Left cardiac atrium (tissue), 4 donors: ENCODE results near the gene TMEM163. TPM values are rescaled to one million over a fixed set of nuclear protein-coding genes. Genes with fewer than 3 reads are reported as not detected.
A peak's percentile ranks its signal among the peaks of the same experiment; 100 is the strongest.

Source experiments
- ATAC-seq, 2 donors: fragments of 200-7000 bp; cut with Tn5 transposase; one replicate each; pipeline ENCODE4 v1.9.1; 2020; ENCODE audit warnings: mild to moderate bottlenecking in 2 of 2, moderate library complexity in 2 of 2
- DNase-seq: peaks from one replicate; pipeline ENCODE4 v3.0.0-alpha.2; 2020
- intact Hi-C, 2 donors: fragments of 100-400 bp; cut with DNase I; formaldehyde crosslinking; loops; one replicate each; pipeline versions ENCODE4 v1.14.1 to v1.15.1; 2022 to 2023
- total RNA-seq, 2 donors: library from RNA; stranded (reverse); fragmentation: NEBNext Ultra II Directional; extraction: Animal tissue kit (Norgen Biotek cat#: 25700); gene quantifications; one replicate each; pipeline ENCODE4 v1.2.1, GENCODE V29; 2021
- donor health status: DM: no; HTN: yes; CAD: no.
- donor health status: DM: no; HTN: yes; CAD: no; lungs with severe emphysema.
- donor health status: DM: yes; HTN: yes; CAD: no.
- donor health status: Dilated cardiomyopathy.

The TMEM163 gene
- total RNA-seq, 2 donors from 2014 or later, result 3.5 to 11.6 TPM

DNA sequence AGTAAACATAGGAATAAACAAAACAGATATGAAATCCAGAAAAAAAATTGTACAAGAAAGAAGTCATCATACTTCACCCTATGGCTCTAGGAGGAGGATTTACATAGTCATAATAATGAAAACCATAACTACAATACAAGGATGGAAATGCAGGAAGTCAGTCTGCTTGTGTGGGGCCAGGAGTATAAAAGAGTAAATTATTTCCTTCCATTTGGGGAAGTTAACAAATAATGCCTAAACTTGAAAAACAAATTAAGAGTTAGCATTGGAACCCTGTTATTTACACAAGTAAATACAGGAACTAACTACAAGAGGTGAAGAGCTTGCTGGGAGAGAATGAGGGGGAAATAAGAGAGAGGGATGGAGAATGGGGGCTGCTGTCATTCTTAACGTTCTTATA is 15.4 kb downstream of the TMEM163 start:
- intact Hi-C loops, result no loop called here
- no peak for DNase-seq
- ATAC-seq, result no peak

DNA sequence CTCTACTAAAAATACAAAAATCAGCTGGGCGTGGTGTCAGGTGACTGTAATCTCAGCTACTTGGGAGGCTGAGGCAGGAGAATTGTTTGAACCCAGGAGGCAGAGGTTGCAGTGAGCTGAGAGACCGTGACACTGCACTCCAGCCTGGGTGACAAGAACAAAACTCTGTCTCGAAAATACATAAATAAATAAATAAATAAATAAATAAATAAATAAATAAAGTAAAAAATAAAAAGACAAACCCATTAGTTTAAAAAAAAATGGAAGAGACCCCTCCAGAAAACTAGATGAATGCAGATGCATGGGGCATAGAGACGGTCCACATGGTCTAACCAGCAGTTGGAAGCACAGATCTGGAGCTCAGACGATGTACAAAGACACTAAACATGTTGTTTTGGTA is 18.1 kb downstream of the TMEM163 start:
- intact Hi-C loops, result no loop called here
- no peak for ATAC-seq
- DNase-seq, result no peak

DNA sequence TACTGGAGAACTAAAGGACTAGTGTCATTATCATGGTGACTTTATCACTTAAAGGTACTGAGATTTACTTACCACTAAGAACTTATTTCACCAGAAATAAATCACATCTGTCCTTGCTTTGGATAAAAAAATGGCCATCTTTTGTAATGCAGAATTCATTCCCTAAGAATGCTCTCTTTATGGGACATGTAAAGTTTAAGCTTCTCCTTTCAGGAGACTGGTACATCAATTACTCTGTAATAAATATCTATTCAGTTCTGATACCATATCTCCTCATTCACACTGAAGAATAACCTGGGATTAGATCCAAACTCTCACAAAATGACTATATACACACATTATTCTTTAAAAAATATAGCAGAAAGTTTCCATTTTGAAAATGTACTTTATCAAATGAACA is 24.4 kb downstream of the TMEM163 start:
- intact Hi-C loops, result no loop called here
- ATAC-seq, result no peak
- no peak for DNase-seq

DNA sequence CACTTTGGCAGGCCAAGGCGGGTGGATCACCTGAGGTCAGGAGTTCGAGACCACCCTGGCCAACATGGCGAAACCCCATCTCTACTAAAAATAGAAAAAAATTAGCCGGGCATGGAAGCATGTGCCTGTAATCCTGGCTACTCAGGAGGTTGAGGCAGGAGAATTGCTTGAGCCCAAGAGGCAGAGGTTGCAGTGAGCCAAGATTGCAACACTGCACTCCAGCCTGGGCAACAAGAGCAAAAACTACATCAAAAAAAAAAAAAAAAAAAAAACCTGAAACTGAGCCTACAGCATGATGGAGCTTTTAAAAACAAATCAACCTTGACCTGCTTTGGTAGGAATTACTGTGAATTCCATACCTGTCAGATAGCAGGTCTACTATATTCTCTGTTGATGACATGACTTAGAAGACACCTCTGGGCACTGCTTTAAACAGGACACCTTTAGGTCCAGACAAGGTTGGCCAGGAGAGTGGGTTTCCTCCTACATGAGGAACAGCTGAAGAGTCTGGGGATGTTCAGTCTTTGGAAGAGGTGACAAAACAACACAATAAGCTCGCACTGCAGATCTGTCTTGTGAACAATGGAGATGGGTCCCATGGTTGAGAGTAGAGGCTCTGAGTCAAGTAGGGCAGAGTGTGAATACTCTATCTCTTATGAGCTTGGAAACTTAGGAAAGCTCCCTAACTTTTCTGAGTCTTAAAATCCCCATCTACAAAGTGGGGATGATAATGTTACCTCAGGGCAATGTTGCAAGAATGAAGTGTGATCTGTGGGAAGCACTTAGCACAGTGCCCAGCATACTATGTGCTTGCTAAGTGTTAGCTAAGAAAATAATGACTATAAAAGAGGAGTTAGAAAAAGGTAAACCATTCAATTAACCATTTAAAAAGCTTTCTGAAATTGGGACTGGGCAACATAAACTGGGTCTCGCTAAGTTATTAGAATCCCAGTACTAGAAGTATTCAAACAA is 25.2 kb downstream of the TMEM163 start:
- no peak for DNase-seq
- intact Hi-C loops, result no loop called here
- ATAC-seq, result no peak

DNA sequence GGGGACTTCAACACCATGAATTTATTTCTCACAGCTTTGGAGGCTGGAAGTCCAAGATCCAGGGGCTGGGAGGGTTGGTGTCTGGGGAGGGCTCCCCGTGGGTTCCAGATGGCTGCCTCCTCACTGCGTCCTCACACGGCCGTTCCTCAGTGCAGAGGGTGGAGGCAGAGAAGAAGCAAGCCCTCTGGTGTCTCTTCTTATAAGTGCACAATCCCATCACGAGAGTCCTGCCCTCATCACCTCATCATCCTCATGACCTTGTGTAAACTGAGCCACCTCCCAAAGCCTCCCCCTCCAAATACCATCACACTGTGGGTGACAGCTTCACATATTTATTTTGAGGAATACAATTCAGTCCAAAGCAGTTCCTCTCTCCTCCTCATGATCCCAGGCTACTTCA is 26.3 kb downstream of the TMEM163 start:
- DNase-seq (no peak), ATAC-seq (no peak)
- intact Hi-C loops, result no loop called here

DNA sequence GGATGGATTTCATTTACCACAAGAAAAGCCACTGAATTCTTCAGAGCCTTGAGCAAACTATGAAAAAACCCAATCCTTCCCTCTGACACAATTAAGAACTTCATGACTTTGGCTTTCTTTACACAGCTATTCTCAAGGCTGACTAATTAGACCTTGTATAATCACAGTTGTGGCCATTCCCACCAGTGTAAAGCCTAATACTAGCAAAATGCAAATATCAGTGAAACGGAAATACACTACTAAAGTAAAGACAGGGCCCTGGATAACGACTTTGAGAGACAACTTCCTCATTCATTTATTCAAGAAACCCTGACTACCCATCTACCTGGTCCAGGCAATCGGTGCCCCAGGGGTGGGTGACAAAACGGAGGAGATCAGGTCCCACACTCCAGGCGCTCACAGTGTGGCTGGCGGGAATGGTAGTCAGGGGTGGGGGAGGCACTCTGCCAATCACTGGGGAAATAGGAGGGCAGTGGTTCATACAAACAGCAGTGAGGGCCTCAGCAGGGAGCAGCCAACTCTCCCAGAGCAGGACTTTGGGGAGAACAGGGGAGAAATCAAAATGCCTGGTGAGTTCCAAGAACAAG is 28.1 kb downstream of the TMEM163 start:
- DNase-seq (no peak), ATAC-seq (no peak)
- intact Hi-C loops, result no loop called here

DNA sequence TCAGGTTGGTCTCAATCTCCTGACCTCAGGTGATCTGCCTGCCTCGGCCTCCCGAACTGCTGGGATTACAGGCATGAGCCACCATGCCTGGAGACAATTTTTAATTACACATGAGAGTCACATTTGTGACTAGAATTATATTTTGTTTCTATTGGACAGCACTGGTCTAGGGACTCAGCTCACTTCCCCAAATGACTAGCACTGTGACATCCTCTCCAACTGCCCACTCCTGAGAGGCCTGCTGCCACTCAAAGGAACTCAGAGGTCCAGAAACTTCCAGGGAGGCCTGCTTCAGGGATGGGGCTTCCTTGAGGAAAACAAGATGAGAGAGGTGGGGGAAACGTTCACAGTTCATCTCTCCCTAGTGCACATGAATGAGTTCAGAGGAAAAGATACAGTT is 29.5 kb downstream of the TMEM163 start:
- intact Hi-C loops, result no loop called here
- no peak for DNase-seq
- ATAC-seq, result no peak

DNA sequence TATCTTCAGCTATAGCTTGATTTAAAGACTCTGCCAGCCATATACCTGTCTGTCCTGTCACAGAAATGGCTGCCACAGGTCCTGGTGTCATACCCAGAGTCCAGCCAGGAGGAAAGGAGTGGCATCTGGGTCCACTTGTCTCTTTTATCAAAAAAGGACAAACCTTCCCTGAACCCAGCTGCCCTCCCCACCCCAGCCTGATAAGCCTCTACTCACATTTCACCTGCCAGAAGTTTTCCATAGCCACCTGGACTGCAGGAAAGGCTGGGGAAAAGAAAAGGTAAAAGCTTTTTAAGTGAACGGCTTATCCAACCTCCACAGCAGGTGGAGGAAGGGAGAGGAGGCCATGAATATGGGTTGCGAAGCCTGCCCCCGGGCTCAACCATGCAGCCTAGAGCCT is 32.8 kb downstream of the TMEM163 start:
- intact Hi-C loops, result no loop called here
- no peak for DNase-seq
- no peak for ATAC-seq

DNA sequence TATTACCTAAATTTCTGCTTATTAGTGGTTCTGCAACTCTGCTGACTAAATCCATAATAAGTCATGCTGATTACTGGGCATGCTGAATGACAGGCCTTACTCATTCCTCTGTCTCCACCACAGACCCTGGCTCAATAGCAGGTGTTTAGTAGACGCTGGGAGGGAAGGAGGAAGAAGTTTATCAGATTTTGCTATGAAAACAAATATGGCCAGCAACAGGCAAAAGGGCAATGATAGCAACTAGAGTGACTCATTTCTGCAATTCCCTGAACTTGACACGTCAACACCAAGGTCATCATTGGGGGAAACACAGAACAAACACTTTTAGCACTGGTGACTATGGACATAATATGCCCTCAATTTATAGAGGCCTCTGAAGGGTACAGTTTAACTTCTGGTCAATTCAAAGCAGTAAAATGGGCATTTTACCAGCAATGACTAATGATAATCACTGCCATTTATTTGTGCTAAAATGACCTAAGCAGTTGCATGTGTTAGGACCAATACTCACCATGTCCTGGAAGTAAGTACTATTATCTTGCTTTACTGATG is 35.2 kb downstream of the TMEM163 start:
- intact Hi-C loops, result no loop called here
- DNase-seq (no peak), ATAC-seq (peak in 1 of 2 donors; percentile 61)

DNA sequence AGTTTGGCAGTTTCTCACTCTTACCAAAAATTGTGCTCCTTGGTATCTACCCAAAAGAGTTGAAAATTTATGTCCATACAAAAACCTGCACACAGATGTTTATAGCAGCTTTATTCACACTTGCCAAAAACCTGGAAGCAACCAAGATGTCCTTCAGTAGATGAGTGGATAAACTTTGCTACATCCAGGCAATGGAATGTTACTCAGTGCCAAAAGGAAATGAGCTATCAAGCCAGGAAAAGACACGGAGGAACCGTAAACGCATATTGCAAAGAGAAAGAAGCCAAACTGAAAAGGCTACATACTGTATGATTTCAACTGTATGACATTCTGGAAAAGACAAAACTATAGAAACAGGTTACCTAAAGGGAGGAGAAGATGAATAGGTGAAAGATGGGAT is 36.1 kb downstream of the TMEM163 start:
- intact Hi-C loops, result no loop called here
- DNase-seq (no peak), ATAC-seq (no peak)

DNA sequence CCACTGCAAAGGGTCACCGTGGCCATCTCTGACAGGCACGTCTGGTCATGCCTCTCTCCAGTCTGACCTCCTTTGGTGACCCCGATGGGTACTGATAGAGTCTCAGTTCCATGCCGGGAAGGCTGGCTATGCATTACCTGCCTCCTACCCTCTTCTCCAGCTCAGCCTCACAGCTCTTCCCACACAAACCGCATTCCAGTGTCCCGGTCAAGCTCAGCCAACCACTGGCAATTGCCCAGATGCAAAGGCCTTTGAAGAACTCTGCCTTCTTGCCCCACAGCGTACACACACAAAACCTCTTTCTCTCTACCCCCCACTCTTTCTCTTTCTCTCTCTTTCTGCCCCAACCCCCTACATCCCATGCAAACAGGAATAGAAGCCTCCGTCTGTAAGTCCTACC is 37.6 kb downstream of the TMEM163 start:
- ATAC-seq (no peak), DNase-seq (no peak)
- intact Hi-C loops, result no loop called here

DNA sequence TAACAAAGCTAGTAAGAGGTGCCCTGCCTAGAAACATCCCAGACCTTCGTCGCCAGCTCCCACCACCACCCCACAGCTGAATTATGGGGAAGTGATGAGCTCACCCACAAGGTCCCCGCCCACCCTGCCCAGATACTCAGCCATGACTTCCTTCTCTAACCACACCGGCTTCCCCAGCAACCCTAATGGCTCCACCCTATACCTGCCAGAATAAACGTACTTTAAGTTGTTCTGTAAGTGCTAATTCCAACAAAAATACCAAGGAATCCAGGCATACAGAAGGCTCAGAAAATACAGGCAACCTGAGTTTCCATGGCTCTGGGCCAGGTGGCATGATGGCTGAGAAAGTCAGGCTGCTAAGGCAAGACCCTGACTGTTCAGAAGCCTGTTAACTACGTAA is 39.1 kb downstream of the TMEM163 start:
- intact Hi-C loops, result no loop called here
- DNase-seq (no peak), ATAC-seq (no peak)

DNA sequence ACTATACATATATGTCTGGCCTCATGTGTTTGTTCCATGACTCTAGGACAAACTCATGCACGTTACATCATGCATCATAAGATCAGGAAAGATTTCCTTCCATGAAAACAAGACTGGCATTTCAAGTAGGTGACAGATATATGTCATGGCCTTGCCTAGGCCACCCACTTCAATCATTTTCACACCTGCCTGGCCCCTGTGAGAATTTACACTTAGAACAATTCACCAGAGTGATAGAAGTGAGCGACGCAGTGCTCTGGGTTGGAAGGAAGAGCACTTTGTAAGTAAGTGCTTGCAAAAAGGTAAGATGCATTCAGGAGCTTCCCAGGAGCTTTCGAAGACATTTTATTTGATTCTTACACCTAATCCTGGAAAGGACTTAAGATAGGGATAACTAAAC is 39.5 kb downstream of the TMEM163 start:
- intact Hi-C loops, result no loop called here
- DNase-seq, result no peak
- no peak for ATAC-seq

DNA sequence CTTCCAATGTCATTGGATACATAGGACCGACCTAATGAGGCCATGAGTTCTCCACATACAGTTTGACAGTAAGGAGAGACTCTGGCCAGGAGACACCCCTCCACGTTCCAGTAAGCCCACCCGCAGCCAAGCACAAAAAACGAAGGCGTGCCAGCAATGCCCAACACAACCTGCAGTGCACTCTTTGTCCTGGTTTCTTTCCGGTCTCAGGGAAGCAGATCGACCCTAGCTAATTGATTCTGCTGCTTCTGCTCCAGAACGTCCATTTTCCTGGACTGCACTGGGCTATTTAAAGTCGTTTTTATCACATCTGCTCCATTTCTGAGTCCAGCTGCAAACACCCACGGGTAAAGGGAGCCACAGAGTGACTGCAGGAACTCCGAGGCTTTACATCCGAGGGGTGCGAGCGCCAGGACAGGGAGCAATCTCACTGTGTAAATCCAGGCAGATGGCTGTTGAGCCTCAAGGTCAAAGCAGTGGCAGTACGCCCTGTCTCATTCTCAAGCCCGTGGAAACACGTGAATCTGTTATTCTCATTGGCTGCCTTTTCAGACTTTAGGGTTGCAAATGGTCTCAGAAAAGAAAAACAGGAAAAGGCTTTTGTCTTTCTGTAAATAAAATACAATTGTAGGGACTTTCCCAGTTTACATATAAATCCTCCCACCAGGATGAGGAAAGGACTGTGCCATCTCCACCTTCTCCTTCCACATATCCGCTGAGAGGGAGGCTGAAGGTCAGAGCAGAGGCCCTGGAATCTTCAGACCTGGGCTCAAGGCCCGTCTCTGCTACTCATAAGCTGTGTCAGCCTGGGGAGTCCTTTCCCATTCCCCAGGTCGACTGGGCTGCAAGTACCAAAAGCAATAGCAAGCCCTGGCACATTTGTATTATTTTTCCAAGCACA is 40.7 kb downstream of the TMEM163 start:
- ATAC-seq, result peak; percentile 50 to 57
- DNase-seq, result no peak
- intact Hi-C loops, result no loop called here

DNA sequence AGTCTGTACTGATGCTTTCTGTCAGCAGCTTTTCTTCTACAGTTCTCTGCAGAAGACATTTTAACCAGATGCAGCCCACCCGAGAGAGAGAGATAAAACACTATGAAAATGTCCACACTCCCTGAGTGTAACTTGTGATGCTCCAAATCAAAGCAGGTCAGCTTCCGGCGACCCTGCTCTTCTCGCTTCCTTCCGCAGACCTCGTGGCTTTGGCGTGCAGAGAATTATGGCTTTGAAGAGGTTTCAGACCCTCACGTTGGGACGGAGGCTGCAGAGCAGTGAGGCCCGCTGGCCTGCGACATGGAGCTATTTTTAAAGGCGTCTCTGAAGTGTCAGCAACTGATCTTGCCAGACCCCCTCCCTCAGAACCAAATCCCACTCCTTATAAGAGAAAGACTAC is 41.8 kb downstream of the TMEM163 start:
- intact Hi-C loops, result no loop called here
- ATAC-seq (peak; percentile 50 to 72), DNase-seq (peak; percentile 29)

DNA sequence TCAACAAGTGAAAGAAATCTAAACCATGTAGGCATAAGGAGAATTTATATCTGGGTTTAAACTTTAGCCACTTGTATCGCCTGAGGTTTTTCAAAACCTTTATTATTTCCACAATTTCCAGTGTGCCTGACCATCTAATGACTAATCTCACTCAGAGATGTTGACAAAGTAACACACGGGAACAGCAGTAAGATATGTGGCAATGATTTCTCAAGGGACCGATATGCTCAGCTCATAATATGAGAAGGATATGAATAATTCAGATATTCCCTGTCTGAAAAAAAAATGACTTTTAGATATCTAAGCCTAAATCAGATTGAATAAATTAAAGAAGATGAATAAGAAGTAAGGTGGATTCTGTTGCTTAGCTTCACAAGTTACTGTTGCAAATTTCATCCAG is 43.5 kb downstream of the TMEM163 start:
- DNase-seq (no peak), ATAC-seq (no peak)
- intact Hi-C loops, result no loop called here

DNA sequence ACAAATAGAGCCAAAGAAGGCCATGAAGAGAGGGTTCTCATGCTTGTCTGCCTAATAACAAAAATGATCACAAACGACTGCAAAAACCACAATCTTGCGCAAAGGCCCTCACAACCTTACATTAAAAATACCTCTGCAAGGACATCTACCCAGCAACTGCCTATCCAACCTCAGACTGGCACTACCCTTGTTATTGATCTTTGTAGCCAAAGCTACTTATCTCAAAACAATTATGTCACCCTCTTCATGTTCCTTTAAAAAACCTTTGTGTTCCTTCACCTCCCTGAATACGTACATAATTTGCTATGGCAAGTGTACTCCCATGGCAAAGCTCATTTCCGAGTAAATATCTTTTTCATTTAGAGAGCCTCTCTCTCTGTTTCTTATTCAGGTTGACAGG is 44.1 kb downstream of the TMEM163 start:
- ATAC-seq, result no peak
- intact Hi-C loops, result no loop called here
- no peak for DNase-seq

DNA sequence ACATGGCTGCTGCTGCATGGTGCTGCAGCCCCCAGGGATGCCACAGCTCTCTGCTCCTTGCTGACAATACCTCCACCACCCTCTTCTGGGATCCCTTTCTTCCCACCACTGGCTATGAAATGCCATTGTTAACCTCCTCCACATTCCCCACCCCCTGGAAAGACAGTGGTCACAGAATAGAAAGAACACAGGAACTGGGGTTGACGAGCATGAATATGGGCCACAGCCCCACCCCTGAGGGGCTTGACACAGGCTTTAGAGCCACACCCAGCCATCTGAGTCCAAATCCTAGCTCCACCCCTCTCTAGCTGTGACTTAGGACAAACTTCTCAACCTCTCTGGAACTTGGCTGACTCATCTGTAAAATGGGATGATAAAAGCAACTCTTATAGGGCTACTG is 47.3 kb downstream of the TMEM163 start:
- DNase-seq (no peak), ATAC-seq (no peak)
- intact Hi-C loops, result no loop called here

DNA sequence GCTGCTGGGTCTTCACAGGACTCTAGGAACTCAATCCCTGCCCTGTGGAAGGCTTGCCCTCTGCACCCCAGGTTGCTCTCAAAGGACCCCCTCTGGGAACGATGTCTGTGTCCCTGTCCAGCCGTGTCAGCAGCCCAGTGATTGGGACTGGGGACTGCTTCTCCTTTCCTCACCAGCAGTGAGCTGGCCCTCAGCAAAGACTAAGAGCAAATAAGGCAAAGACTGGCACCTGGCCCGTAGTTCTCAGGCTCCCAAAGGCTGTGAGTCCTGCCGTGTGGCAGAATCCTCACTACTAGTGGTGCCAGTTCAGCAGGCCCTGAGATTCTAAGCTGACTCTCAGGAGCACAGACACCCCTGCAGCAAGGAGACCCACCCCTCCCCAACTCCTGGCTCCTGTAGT is 47.8 kb downstream of the TMEM163 start:
- DNase-seq (peak; percentile 67), ATAC-seq (peak; percentile 73 to 83)
- intact Hi-C loops, result no loop called here
